OCI-LY7 (cell line): ENCODE data around the gene NHERF2. TPM values are rescaled to one million over a fixed set of nuclear protein-coding genes. Genes with fewer than 3 reads are reported as not detected.

Experiments
- BruUV-seq: library from RNA; stranded (reverse); fragments of 400-500 nt; replicated peaks from 2 replicates; lab custom pipeline; 2021; lab: Mats Ljungman, UMichigan
- CTCF ChIA-PET: fragments of 300-600 bp; sonication (Branson Sonifier 250); formaldehyde crosslinking; loops from one replicate; lab custom pipeline; 2022; ENCODE audit warnings: antibody characterized with exemption; ENCODE audit not compliant: unreplicated experiment; lab: Charles Lee
- POLR2A ChIA-PET: fragments of 300-600 bp; sonication (Branson Sonifier 250); formaldehyde crosslinking; loops from one replicate; lab custom pipeline; 2022; ENCODE audit warnings: antibody characterized with exemption; lab: Charles Lee
- DNase-seq: peaks from one replicate; pipeline ENCODE4 v3.0.0-alpha.2; 2015; ENCODE audit warnings: low spot score
- H2AFZ ChIP-seq: fragments of 200-600 bp; sonication (generic), shearing (Covaris generic); 2 replicates; pipeline ENCODE4 v1.6.1; 2014; ENCODE audit warnings: mild to moderate bottlenecking, antibody characterized with exemption, low read length, moderate library complexity
- H3K27ac ChIP-seq: fragments of 200-600 bp; sonication (generic); 2 replicates; pipeline ENCODE4 v1.5.1; 2014; ENCODE audit warnings: mixed run types, low read depth, mild to moderate bottlenecking, moderate library complexity, low read length, inconsistent platforms; ENCODE audit not compliant: poor library complexity, severe bottlenecking
- H3K36me3 ChIP-seq: fragments of 200-600 bp; sonication (generic); 2 replicates; pipeline ENCODE4 v1.6.1; 2014; ENCODE audit warnings: mild to moderate bottlenecking, antibody characterized with exemption, low read length, moderate library complexity, mixed read lengths; ENCODE audit not compliant: insufficient read depth
- H3K4me1 ChIP-seq: fragments of 200-600 bp; sonication (generic); 2 replicates; pipeline ENCODE4 v1.5.1; 2014; ENCODE audit warnings: mild to moderate bottlenecking, low read length; ENCODE audit not compliant: insufficient read depth, poor library complexity, severe bottlenecking
- H3K4me2 ChIP-seq: fragments of 200-600 bp; sonication (generic); 2 replicates; pipeline ENCODE4 v1.6.1; 2014; ENCODE audit warnings: mild to moderate bottlenecking, low read length
- H3K4me3 ChIP-seq: fragments of 200-600 bp; sonication (generic); 2 replicates; pipeline ENCODE4 v1.5.1; 2014; ENCODE audit warnings: mild to moderate bottlenecking, low read depth, low read length; ENCODE audit not compliant: poor library complexity, severe bottlenecking
- H3K79me2 ChIP-seq: fragments of 200-600 bp; sonication (generic); 2 replicates; pipeline ENCODE4 v1.6.1; 2016; ENCODE audit warnings: low read depth, mild to moderate bottlenecking, low read length, moderate library complexity, mixed read lengths; ENCODE audit not compliant: insufficient read depth
- H3K9me2 ChIP-seq: fragments of 200-600 bp; sonication (generic); 2 replicates; pipeline ENCODE4 v1.6.1; 2016; ENCODE audit warnings: mild to moderate bottlenecking, low read length, mixed read lengths; ENCODE audit not compliant: insufficient read depth
- H3K9me3 ChIP-seq: fragments of 200-600 bp; sonication (generic); 2 replicates; pipeline ENCODE4 v1.6.1; 2014; ENCODE audit warnings: mild to moderate bottlenecking, mixed run types, low read length, mixed read lengths
- H4K20me1 ChIP-seq: fragments of 200-600 bp; sonication (generic); 2 replicates; pipeline ENCODE4 v1.6.1; 2014; ENCODE audit warnings: mild to moderate bottlenecking, antibody characterized with exemption, low read length, moderate library complexity, mixed read lengths; ENCODE audit not compliant: insufficient read depth
- EZH2phosphoT487 ChIP-seq: fragments of 200-600 bp; sonication (generic); IDR thresholded peaks from 2 replicates; pipeline ENCODE4 v1.6.1; 2018; ENCODE audit warnings: low read depth, borderline replicate concordance, mild to moderate bottlenecking, mixed run types, antibody characterized with exemption, low read length, moderate library complexity, mixed read lengths
- intact Hi-C: fragments of 100-400 bp; cut with micrococcal nuclease; formaldehyde crosslinking; loops from one replicate; pipeline ENCODE4 v1.10.0; 2022; ENCODE audit not compliant: unreplicated experiment
- total RNA-seq, 2 experiments: library from RNA; depleted of rRNA in 1 of 2; stranded (reverse); fragments of >200 nt in 1 of 2; shearing (Covaris generic) in 1 of 2; gene quantifications; 2 replicates each; pipeline ENCODE4 v1.2.3, GENCODE V29; 2014 to 2022
- TF ChIP-seq, protein P1 (sequence below): fragments of 200-600 bp; sonication (generic); conservative IDR thresholded peaks from 2 replicates; pipeline ENCODE4 v1.5.1; 2014; ENCODE audit warnings: mild to moderate bottlenecking, antibody characterized with exemption, low read length, moderate library complexity, mixed read lengths

The NHERF2 gene
- total RNA-seq, 2 experiments from 2014 or later: 0.27 TPM; not detected in 1

DNA sequence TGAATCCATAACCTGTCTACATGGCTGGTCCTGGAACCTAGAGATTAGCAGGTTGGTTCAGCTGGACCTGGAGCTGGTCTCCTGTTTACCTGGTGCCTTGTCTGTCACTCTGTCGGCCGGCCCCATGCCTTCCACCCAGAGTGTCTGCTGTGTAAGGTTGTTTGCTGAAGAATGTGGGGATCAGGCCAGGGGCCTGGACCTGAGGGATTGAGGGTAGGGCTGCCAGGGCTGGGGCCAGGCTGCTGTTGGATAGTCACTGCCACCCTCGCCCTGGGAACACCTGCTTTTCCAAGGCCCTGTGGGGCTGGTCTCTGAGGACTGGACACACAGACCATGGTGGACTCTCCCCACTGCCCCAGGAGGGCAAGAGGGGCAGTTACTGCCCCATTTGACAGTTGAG is 1.4 kb downstream of the NHERF2 start:
- H4K20me1 ChIP-seq: no peaks in the 10 kb centered on the region
- DNase-seq: no peak
- H3K36me3 ChIP-seq: no peaks in the 10 kb centered on the region
- H3K79me2 ChIP-seq: no peaks in the 10 kb centered on the region
- BruUV-seq: no TSS peak
- H3K4me2 ChIP-seq: no peak overlapping the region
- peaks cover 7% of the 10 kb centered on the region for H3K4me1 ChIP-seq
- H2AFZ ChIP-seq: no peak overlapping the region
- H3K9me2 ChIP-seq: no peaks in the 10 kb centered on the region
- ChIA-PET POLR2A (no interaction called here), CTCF (no interaction called here)
- H3K9me3 ChIP-seq: no peaks in the 10 kb centered on the region
- intact Hi-C loops: no loop called here
- no peak overlapping the region for H3K4me3 ChIP-seq
- H3K27ac ChIP-seq: no peak overlapping the region
- TF ChIP-seq, protein P1, sequence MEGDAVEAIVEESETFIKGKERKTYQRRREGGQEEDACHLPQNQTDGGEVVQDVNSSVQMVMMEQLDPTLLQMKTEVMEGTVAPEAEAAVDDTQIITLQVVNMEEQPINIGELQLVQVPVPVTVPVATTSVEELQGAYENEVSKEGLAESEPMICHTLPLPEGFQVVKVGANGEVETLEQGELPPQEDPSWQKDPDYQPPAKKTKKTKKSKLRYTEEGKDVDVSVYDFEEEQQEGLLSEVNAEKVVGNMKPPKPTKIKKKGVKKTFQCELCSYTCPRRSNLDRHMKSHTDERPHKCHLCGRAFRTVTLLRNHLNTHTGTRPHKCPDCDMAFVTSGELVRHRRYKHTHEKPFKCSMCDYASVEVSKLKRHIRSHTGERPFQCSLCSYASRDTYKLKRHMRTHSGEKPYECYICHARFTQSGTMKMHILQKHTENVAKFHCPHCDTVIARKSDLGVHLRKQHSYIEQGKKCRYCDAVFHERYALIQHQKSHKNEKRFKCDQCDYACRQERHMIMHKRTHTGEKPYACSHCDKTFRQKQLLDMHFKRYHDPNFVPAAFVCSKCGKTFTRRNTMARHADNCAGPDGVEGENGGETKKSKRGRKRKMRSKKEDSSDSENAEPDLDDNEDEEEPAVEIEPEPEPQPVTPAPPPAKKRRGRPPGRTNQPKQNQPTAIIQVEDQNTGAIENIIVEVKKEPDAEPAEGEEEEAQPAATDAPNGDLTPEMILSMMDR: no peak

- H4K20me1 ChIP-seq: no peaks in the 10 kb centered on the region
- CTCF ChIA-PET: no interaction called here
- no TSS peak for BruUV-seq
Observed at GRCh38 chr16:2028620-2029220, 2.0 kb downstream of the NHERF2 start.

DNA sequence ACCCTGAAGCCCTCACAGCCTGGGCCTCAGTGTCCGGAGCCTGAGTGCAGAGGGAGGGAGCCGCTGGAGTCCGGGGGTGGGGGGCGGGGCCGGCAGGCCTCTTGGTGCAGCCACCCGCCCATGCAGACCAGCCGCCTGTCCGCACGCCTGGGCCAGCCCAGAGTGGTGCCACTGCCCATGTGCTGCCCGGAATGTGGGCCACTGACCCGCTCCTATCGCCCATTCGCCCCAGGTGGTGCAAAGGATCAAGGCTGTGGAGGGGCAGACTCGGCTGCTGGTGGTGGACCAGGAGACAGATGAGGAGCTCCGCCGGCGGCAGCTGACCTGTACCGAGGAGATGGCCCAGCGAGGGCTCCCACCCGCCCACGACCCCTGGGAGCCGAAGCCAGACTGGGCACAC is 2.6 kb downstream of the NHERF2 start:
- CTCF ChIA-PET: no interaction called here
- TF ChIP-seq, protein P1: no peak
- no peak for TF ChIP-seq EZH2phosphoT487

More at GRCh38 chr16:2028620-2029220, 2.0 kb downstream of the NHERF2 start:
- no peaks in the 10 kb centered on the region for H3K79me2 ChIP-seq
- H3K36me3 ChIP-seq: no peaks in the 10 kb centered on the region
- no peak for DNase-seq
- intact Hi-C loops: no loop called here
- H3K4me3 ChIP-seq: no peak overlapping the region
- H2AFZ ChIP-seq: no peak overlapping the region
- TF ChIP-seq, protein P1: no peak
- TF ChIP-seq EZH2phosphoT487: no peak
- peaks cover 2% of the 10 kb centered on the region for H3K4me1 ChIP-seq
- H3K4me2 ChIP-seq: no peak overlapping the region
- no peaks in the 10 kb centered on the region for H3K9me3 ChIP-seq
- H3K27ac ChIP-seq: no peak overlapping the region
- no peaks in the 10 kb centered on the region for H3K9me2 ChIP-seq
- POLR2A ChIA-PET: no interaction called here

More for the DNA sequence above, 2.6 kb downstream of the NHERF2 start:
- H3K9me3 ChIP-seq: no peaks in the 10 kb centered on the region
- no peaks in the 10 kb centered on the region for H3K9me2 ChIP-seq
- H3K4me2 ChIP-seq: no peak overlapping the region
- DNase-seq: no peak
- no peaks in the 10 kb centered on the region for H3K4me1 ChIP-seq
- no peak overlapping the region for H3K27ac ChIP-seq
- POLR2A ChIA-PET: no interaction called here
- H4K20me1 ChIP-seq: no peaks in the 10 kb centered on the region
- intact Hi-C loops: no loop called here
- H2AFZ ChIP-seq: no peak overlapping the region
- no peak overlapping the region for H3K4me3 ChIP-seq
- no TSS peak for BruUV-seq
- no peaks in the 10 kb centered on the region for H3K36me3 ChIP-seq
- no peaks in the 10 kb centered on the region for H3K79me2 ChIP-seq
